DMS53 treated with DMSO at 0.1 percent for 48 hours (cell line): ENCODE results near the gene OR1G1.
"Not testable (repeated sequence)": the region's sequence is repeated elsewhere in the genome, so short reads cannot be mapped to it uniquely, and the experiment has no call there.

Source experiments
- DNase-seq: peaks from one replicate; lab custom pipeline; 2025; ENCODE audit not compliant: unreplicated experiment; lab: John Stamatoyannopoulos, UW

The OR1G1 gene

GRCh38 chr17:3127451-3127850 is at the start of gene OR1G1:
TSS of gene OR1G1 (minus strand) at chr17:3127551. CDS start at chr17:3127551, 0 bp downstream.
- no peak for DNase-seq

- no peak for DNase-seq
Measured at GRCh38 chr17:3167574-3167973, 40.2 kb upstream of the OR1G1 start.

DNA sequence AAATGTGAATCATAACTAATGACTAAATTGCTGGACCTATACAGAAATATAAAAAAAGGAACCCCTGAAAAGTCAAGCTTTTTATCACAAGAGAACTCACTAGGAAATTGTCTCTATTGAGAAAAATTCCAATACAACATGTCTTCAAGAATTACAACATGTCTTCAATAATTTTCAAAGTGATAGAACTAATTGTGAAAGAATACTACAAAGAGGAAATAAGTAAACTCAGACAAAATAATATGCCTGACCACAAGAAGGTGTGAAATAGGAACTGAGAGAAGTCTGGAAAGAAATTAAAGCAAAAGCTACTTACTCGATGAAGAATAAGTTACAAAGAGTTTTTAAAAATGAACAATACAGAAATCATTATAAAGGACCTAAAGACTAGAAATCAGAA is 29.9 kb upstream of the OR1G1 start:
- DNase-seq: no peak

DNA sequence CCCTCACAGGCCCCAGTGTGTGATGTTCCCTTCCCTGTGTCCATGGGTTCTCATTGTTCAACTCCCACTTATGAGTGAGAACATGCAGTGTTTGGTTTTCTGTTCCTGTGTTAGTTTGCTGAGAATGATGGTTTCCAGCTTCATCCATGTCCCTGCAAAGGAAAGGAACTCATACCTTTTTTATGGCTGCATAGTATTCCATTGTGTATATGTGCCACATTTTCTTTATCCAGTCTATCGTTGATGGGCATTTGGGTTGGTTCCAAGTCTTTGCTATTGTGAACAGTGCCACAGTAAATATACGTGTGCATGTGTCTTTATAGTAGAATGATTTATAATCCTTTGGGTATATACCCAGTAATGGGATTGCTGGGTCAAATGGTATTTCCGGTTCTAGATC is 10.1 kb upstream of the OR1G1 start:
- not testable (repeated sequence) for DNase-seq

DNA sequence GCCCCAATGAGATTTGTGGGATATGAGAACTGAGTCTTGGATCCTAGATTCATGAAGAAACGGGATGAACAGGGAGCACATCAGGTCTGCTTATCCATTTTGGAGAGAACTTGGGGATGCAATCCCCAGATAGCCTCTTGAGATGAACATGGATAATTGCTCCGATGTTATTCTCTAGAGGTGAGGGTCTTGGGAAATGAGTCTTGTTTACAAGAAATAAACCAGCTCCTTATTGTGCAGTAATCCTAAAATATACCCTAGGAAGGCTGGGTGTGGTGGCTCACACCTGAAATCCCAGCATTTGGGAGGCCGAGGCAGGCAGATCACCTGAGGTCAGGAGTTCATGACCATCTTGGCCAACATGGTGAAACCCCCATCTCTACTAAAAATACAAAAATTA is 23.0 kb downstream of the OR1G1 start, which contains the start of gene OR1D2:
OR1D2 (minus strand) TSS at position 101 of the 400 bp plus-strand sequence. CDS start 11,426 bp downstream, outside the sequence.
- no peak for DNase-seq
